ENCODE data around the gene ANKRD11. TPM values are rescaled to one million over a fixed set of nuclear protein-coding genes. Genes with fewer than 3 reads are reported as not detected.

ANKRD11 gene
- polyA plus RNA-seq, 1 donor (not counting 4 experiments of a cell fraction or from before 2014, with no cell fraction given): 30.1 TPM

DNA sequence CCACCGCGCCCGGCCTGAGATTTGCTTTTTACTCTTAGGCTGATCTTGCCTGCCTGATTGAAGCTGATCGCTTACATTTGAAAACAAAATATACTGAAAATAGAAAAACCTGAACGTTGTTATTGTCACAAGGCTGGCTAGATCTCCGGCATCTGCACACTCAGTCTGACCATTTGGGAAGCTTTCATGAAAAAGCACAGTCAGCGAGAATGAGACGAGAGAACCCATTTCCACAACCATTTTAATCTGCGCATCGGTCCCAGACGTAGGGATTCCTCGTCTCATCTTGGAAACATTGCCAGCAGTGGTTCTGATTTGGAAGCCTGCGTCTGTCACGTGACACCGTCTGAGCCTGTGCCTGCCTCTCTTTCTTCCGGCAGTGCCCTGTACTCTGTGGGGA, 38.7 kb upstream of the ANKRD11 start:
- Histone ChIP-seq H3K36me3 (ENCODE audit: control insufficient read depth in 2 of 2, extremely low read depth in 1 of 2, insufficient read depth in 2 of 2, low read length in 2 of 2) (peaks cover 46 to 60% of the 10 kb centered on the region in 2 experiments), H4K20me1 (ENCODE audit: control insufficient read depth, extremely low read depth, insufficient read depth, low read length) (no peaks in the 10 kb centered on the region)
- no peak for FAIRE-seq

DNA sequence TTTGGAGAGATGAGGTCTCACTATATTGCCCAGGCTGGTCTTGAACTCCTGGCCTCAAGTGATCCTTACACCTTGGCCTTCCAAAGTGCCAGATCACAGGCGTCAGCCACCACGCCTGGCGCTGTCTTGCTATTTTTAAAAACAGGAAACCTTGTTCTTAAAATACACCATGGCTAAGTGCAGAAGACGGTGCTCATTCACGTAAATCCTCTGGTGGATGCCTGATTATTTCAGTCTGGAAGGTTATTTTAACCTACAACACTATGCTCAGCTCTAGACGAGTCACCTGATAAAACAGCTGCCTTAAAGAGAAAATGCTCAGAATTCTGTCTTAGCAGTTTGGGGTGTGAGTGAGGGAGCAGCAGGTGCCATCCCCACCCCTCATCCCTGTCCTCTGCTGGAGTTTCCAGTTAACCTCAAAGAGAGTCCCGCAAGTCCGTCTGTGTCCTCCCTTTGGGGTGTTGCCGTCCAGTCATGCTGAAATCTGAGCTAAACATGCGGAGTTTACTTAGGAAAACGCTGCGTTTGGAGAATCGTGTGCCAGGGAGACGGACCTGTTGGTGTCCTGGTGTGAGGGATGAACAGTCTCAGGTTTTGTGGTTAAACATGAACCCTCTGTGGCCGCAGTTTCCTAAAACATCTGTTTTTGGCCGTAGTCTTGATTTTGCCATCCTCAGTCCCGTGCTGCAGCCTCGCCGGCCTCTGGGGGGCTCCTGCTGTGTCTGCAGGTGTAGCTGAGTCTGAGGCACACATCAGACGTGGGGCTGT, 35.0 kb upstream of the ANKRD11 start:
- no peaks in the 10 kb centered on the region for H3K9me1 ChIP-seq (ENCODE audit: control insufficient read depth, extremely low read depth, insufficient read depth, low read length)
- dilution Hi-C loops (cut with MboI; ENCODE audit: extremely low pct_ligation_motif_present, low sequenced_read_pairs): no loop called here
- no peak overlapping the region for H3K27ac ChIP-seq (ENCODE audit: control insufficient read depth, insufficient read depth, low read length)
- H3K4me1 ChIP-seq (ENCODE audit: control insufficient read depth, extremely low read depth, insufficient read depth, low read length): no peaks in the 10 kb centered on the region
- H3K36me3 ChIP-seq (ENCODE audit: control insufficient read depth in 2 of 2, extremely low read depth in 1 of 2, insufficient read depth in 2 of 2, low read length in 2 of 2): peaks cover 43 to 49% of the 10 kb centered on the region in 2 experiments
- H3K9ac ChIP-seq (ENCODE audit: control insufficient read depth, extremely low read depth, insufficient read depth, low read length): no peak overlapping the region
- peaks cover 8% of the 10 kb centered on the region for H4K20me1 ChIP-seq (ENCODE audit: control insufficient read depth, extremely low read depth, insufficient read depth, low read length)
- FAIRE-seq (no peak), DNase-seq (ENCODE audit: low read depth, low spot score) (no peak)
- TF ChIP-seq, protein P1, sequence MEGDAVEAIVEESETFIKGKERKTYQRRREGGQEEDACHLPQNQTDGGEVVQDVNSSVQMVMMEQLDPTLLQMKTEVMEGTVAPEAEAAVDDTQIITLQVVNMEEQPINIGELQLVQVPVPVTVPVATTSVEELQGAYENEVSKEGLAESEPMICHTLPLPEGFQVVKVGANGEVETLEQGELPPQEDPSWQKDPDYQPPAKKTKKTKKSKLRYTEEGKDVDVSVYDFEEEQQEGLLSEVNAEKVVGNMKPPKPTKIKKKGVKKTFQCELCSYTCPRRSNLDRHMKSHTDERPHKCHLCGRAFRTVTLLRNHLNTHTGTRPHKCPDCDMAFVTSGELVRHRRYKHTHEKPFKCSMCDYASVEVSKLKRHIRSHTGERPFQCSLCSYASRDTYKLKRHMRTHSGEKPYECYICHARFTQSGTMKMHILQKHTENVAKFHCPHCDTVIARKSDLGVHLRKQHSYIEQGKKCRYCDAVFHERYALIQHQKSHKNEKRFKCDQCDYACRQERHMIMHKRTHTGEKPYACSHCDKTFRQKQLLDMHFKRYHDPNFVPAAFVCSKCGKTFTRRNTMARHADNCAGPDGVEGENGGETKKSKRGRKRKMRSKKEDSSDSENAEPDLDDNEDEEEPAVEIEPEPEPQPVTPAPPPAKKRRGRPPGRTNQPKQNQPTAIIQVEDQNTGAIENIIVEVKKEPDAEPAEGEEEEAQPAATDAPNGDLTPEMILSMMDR (optimal IDR thresholded peaks at IDR 0.05 in 1 of 3, IDR thresholded peaks at IDR 0.05 in 1 of 3, conservative IDR thresholded peaks at IDR 0.05 in 1 of 3; ENCODE audit: extremely low read depth in 1 of 3, insufficient read depth in 2 of 3, low read length in 3 of 3): no peak
- no peak for TF ChIP-seq EZH2 (IDR thresholded peaks at IDR 0.05; ENCODE audit: low read length)
- no peak overlapping the region for H2AFZ ChIP-seq (ENCODE audit: control insufficient read depth, low read length)
- no peak overlapping the region for H3K4me2 ChIP-seq (ENCODE audit: control insufficient read depth, extremely low read depth, insufficient read depth, low read depth, low read length)
- peaks cover 36% of the 10 kb centered on the region for H3K79me2 ChIP-seq (ENCODE audit: control insufficient read depth, insufficient read depth, low read length)
- no peak overlapping the region for H3K4me3 ChIP-seq (ENCODE audit: control insufficient read depth in 2 of 3, extremely low read depth in 1 of 3, insufficient read depth in 2 of 3, low read depth in 1 of 3, low read length in 3 of 3)
- no peaks in the 10 kb centered on the region for H3K9me3 ChIP-seq (ENCODE audit: control insufficient read depth, low read depth, low read length)
- H3K27me3 ChIP-seq (ENCODE audit: control insufficient read depth, extremely low read depth, insufficient read depth, low read length): no peaks in the 10 kb centered on the region

More for the DNA sequence above, 38.7 kb upstream of the ANKRD11 start:
- TF ChIP-seq EZH2 (IDR thresholded peaks at IDR 0.05; ENCODE audit: low read length): no peak
- TF ChIP-seq, protein P1 (optimal IDR thresholded peaks at IDR 0.05 in 1 of 3, IDR thresholded peaks at IDR 0.05 in 1 of 3, conservative IDR thresholded peaks at IDR 0.05 in 1 of 3; ENCODE audit: extremely low read depth in 1 of 3, insufficient read depth in 2 of 3, low read length in 3 of 3): no peak
- no peaks in the 10 kb centered on the region for H3K9me1 ChIP-seq (ENCODE audit: control insufficient read depth, extremely low read depth, insufficient read depth, low read length)
- no peaks in the 10 kb centered on the region for H3K4me1 ChIP-seq (ENCODE audit: control insufficient read depth, extremely low read depth, insufficient read depth, low read length)
- no peak overlapping the region for H3K4me3 ChIP-seq (ENCODE audit: control insufficient read depth in 2 of 3, extremely low read depth in 1 of 3, insufficient read depth in 2 of 3, low read depth in 1 of 3, low read length in 3 of 3)
- H3K4me2 ChIP-seq (ENCODE audit: control insufficient read depth, extremely low read depth, insufficient read depth, low read depth, low read length): no peak overlapping the region
- no peak overlapping the region for H2AFZ ChIP-seq (ENCODE audit: control insufficient read depth, low read length)
- H3K27ac ChIP-seq (ENCODE audit: control insufficient read depth, insufficient read depth, low read length): no peak overlapping the region
- peaks cover 10% of the 10 kb centered on the region for H3K79me2 ChIP-seq (ENCODE audit: control insufficient read depth, insufficient read depth, low read length)
- DNase-seq (ENCODE audit: low read depth, low spot score): no peak
- no peaks in the 10 kb centered on the region for H3K9me3 ChIP-seq (ENCODE audit: control insufficient read depth, low read depth, low read length)
- dilution Hi-C loops (cut with MboI; ENCODE audit: extremely low pct_ligation_motif_present, low sequenced_read_pairs): no loop called here
- no peak overlapping the region for H3K9ac ChIP-seq (ENCODE audit: control insufficient read depth, extremely low read depth, insufficient read depth, low read length)
- H3K27me3 ChIP-seq (ENCODE audit: control insufficient read depth, extremely low read depth, insufficient read depth, low read length): no peaks in the 10 kb centered on the region
